Caco-2 (cell line): ENCODE measurements around the gene AAK1. TPM values are rescaled to one million over a fixed set of nuclear protein-coding genes. Genes with fewer than 3 reads are reported as not detected.

Source experiments
- BruUV-seq: library from RNA; stranded (reverse); fragments of 400-500 nt; replicated peaks from 2 replicates; lab custom pipeline; 2021; lab: Mats Ljungman, UMichigan
- CTCF ChIA-PET: fragments of 300-600 bp; sonication (Branson Sonifier 250); formaldehyde crosslinking; loops from one replicate; lab custom pipeline; 2022; ENCODE audit warnings: antibody characterized with exemption; lab: Charles Lee
- POLR2A ChIA-PET: fragments of 300-600 bp; sonication (Branson Sonifier 250); formaldehyde crosslinking; loops from one replicate; lab custom pipeline; 2022; ENCODE audit warnings: antibody characterized with exemption; lab: Charles Lee
- DNase-seq, 2 experiments: peaks; one replicate each; pipeline versions ENCODE4 v3.0.0 to v3.0.0-alpha.2; 2020 to 2022
- H3K27me3 ChIP-seq: replicated peaks from 2 replicates; pipeline ENCODE4 v1.6.0; 2011; ENCODE audit warnings: low read length; ENCODE audit not compliant: control insufficient read depth, insufficient read depth
- H3K36me3 ChIP-seq: 2 replicates; pipeline ENCODE4 v1.5.1; 2011; ENCODE audit warnings: low read length; ENCODE audit not compliant: control insufficient read depth, insufficient read depth
- H3K4me1 ChIP-seq: fragments of 250-450 bp; sonication (Bioruptor Pico); 2 replicates; pipeline ENCODE4 v1.5.1; 2020; ENCODE audit warnings: mild to moderate bottlenecking
- H3K4me3 ChIP-seq: 2 replicates; pipeline ENCODE4 v1.5.1; 2011; ENCODE audit warnings: low read depth, mild to moderate bottlenecking, control low read depth, low read length
- H3K9me3 ChIP-seq: fragments of 250-450 bp; sonication (Bioruptor Pico); 2 replicates; pipeline ENCODE4 v1.5.1; 2020; ENCODE audit warnings: mild to moderate bottlenecking, moderate library complexity
- H3K27ac Mint-ChIP-seq: one replicate; pipeline ENCODE4 v1.8.0; 2022; ENCODE audit warnings: mixed read lengths; ENCODE audit not compliant: unreplicated experiment
- H3K27me3 Mint-ChIP-seq: one replicate; pipeline ENCODE4 v1.8.0; 2022; ENCODE audit warnings: mixed read lengths; ENCODE audit not compliant: insufficient read depth, unreplicated experiment
- H3K36me3 Mint-ChIP-seq: one replicate; pipeline ENCODE4 v1.8.0; 2022; ENCODE audit warnings: mild to moderate bottlenecking, mixed read lengths; ENCODE audit not compliant: insufficient read depth, unreplicated experiment
- H3K4me1 Mint-ChIP-seq: one replicate; pipeline ENCODE4 v1.8.0; 2022; ENCODE audit warnings: low read depth, mixed read lengths; ENCODE audit not compliant: unreplicated experiment
- H3K4me3 Mint-ChIP-seq: one replicate; pipeline ENCODE4 v1.8.0; 2022; ENCODE audit warnings: mild to moderate bottlenecking, moderate library complexity, mixed read lengths; ENCODE audit not compliant: unreplicated experiment
- H3K9me3 Mint-ChIP-seq: one replicate; pipeline ENCODE4 v1.8.0; 2022; ENCODE audit warnings: mixed read lengths; ENCODE audit not compliant: unreplicated experiment
- intact Hi-C: fragments of 100-400 bp; cut with micrococcal nuclease; formaldehyde crosslinking; loops from one replicate; pipeline ENCODE4 v1.10.0; 2022; ENCODE audit not compliant: unreplicated experiment
- total RNA-seq: library from RNA; stranded (reverse); gene quantifications from 2 replicates; pipeline ENCODE4 v1.2.3, GENCODE V29; 2022
- TF ChIP-seq, protein P1 (sequence below), 2 experiments: fragments of 200-600 bp in 1 of 2; IDR thresholded peaks; 1 replicate in 1 of 2; 2 replicates in 1 of 2; pipeline versions ENCODE4 v1.5.1 to v1.8.0; 2011 to 2022; ENCODE audit warnings: antibody characterized with exemption in 1 of 2, control low read depth in 1 of 2, inconsistent platforms in 1 of 2, low read depth in 1 of 2, low read length in 1 of 2, mild to moderate bottlenecking in 1 of 2, moderate library complexity in 1 of 2; ENCODE audit not compliant: insufficient read depth in 1 of 2, severe bottlenecking in 1 of 2, unreplicated experiment in 1 of 2

Gene AAK1
- total RNA-seq, 1 experiment from 2014 or later: 39.7 TPM

DNA sequence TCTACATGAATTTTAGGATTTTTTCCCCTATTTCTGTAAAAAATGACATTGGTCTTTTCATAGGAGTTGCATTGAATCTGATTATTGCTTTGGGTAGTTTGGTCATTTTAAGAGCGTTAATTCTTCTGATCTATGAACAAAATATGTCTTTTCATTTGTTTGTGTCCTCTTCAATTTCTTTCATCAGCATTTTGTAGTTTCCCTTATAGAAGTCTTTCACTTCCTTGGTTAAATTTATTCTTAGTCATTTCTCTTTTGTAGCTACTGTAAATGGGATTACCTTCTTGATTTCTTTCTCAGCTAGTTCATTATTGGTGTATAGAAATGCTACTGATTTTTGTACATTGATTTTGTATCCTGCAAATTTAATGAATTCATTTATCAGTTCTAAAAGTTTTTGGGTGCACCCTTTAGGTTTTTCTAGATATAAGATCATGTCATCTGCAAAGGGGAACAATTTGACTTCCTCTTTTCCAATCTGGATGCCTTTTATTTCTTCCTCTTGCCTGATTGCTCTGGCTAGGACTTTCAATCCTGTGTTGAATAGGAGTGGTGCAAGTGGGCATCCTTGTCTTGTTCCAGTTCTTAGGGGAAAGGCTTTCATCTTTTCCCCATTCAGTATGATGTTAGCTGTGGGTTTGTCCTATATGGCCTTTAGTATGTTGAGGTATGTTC is 36.6 kb upstream of the AAK1 start:
- H3K36me3 ChIP-seq: no peaks in the 10 kb centered on the region
- no TSS peak for BruUV-seq
- H3K4me1 ChIP-seq: peaks cover 24% of the 10 kb centered on the region
- H3K9me3 ChIP-seq: no peaks in the 10 kb centered on the region
- H3K4me3 ChIP-seq: no peak overlapping the region
- no peaks in the 10 kb centered on the region for H3K27me3 ChIP-seq
- H3K36me3 Mint-ChIP-seq: no peaks in the 10 kb centered on the region
- no peak overlapping the region for H3K4me3 Mint-ChIP-seq
- TF ChIP-seq, protein P1, sequence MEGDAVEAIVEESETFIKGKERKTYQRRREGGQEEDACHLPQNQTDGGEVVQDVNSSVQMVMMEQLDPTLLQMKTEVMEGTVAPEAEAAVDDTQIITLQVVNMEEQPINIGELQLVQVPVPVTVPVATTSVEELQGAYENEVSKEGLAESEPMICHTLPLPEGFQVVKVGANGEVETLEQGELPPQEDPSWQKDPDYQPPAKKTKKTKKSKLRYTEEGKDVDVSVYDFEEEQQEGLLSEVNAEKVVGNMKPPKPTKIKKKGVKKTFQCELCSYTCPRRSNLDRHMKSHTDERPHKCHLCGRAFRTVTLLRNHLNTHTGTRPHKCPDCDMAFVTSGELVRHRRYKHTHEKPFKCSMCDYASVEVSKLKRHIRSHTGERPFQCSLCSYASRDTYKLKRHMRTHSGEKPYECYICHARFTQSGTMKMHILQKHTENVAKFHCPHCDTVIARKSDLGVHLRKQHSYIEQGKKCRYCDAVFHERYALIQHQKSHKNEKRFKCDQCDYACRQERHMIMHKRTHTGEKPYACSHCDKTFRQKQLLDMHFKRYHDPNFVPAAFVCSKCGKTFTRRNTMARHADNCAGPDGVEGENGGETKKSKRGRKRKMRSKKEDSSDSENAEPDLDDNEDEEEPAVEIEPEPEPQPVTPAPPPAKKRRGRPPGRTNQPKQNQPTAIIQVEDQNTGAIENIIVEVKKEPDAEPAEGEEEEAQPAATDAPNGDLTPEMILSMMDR (IDR thresholded peaks at IDR 0.05; ENCODE audit: insufficient read depth in 1 of 2, low read depth in 1 of 2, low read length in 1 of 2, severe bottlenecking in 1 of 2, unreplicated experiment in 1 of 2): no peak
- POLR2A ChIA-PET: no interaction called here
- peaks cover 18% of the 10 kb centered on the region for H3K4me1 Mint-ChIP-seq
- CTCF ChIA-PET: no interaction called here
- H3K27ac Mint-ChIP-seq: no peak overlapping the region
- no peaks in the 10 kb centered on the region for H3K9me3 Mint-ChIP-seq
- intact Hi-C loops: no loop called here
- DNase-seq: no peak
- no peaks in the 10 kb centered on the region for H3K27me3 Mint-ChIP-seq

GRCh38 chr2:69677914-69678313 is 34.4 kb upstream of the AAK1 start:
- no peaks in the 10 kb centered on the region for H3K9me3 ChIP-seq
- CTCF ChIA-PET: no interaction called here
- H3K4me1 ChIP-seq: peaks cover 13% of the 10 kb centered on the region; the same call in 1 of the 2 replicates
- H3K4me3 ChIP-seq: no peak overlapping the region
- Mint-ChIP-seq H3K4me3 (no peak overlapping the region), H3K27ac (no peak overlapping the region), H3K9me3 (no peaks in the 10 kb centered on the region), H3K36me3 (no peaks in the 10 kb centered on the region), H3K4me1 (no peaks in the 10 kb centered on the region), H3K27me3 (no peaks in the 10 kb centered on the region)
- no peak for DNase-seq
- intact Hi-C loops: no loop called here
- TF ChIP-seq, protein P1 (IDR thresholded peaks at IDR 0.05; ENCODE audit: insufficient read depth in 1 of 2, low read depth in 1 of 2, low read length in 1 of 2, severe bottlenecking in 1 of 2, unreplicated experiment in 1 of 2): no peak
- no peaks in the 10 kb centered on the region for H3K27me3 ChIP-seq
- H3K36me3 ChIP-seq: no peaks in the 10 kb centered on the region
- no TSS peak for BruUV-seq
- POLR2A ChIA-PET: no interaction called here

DNA sequence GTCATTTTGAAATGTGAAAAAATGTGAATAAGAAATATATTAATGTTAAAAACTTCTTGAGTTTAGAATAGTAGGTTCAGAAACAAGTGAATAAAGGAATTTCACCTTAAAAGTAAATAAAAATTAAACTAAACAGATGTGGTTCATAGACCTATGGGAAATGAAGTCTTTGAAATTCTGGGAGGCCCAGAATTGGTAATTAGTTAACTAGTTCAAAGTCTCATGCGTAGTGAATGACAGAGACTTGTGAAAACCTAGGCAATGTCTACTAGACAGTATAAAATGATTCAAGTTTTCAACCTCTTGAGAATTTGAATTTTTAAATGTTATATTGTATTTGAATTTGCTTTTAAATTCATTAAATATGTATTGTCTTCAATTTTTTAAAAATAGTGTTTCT is 32.6 kb upstream of the AAK1 start:
- TF ChIP-seq, protein P1 (IDR thresholded peaks at IDR 0.05; ENCODE audit: insufficient read depth in 1 of 2, low read depth in 1 of 2, low read length in 1 of 2, severe bottlenecking in 1 of 2, unreplicated experiment in 1 of 2): no peak
- ChIA-PET POLR2A (no interaction called here), CTCF (no interaction called here)
- Histone ChIP-seq H3K4me3 (no peak overlapping the region), H3K9me3 (0 out of 2 replicates have a peak, but pooled peaks cover 2% of the 10 kb centered on the region), H3K4me1 (peaks cover 8% of the 10 kb centered on the region; the same call in 1 of the 2 replicates), H3K27me3 (no peaks in the 10 kb centered on the region), H3K36me3 (no peaks in the 10 kb centered on the region)
- no peaks in the 10 kb centered on the region for H3K27me3 Mint-ChIP-seq
- no peak for DNase-seq
- no peaks in the 10 kb centered on the region for H3K36me3 Mint-ChIP-seq
- no peaks in the 10 kb centered on the region for H3K9me3 Mint-ChIP-seq
- intact Hi-C loops: no loop called here
- no peak overlapping the region for H3K4me3 Mint-ChIP-seq
- H3K27ac Mint-ChIP-seq: no peak overlapping the region
- no TSS peak for BruUV-seq
- H3K4me1 Mint-ChIP-seq: no peaks in the 10 kb centered on the region
